ENCODE measurements around the gene LILRA6.
"Not testable (repeated sequence)": the region's sequence is repeated elsewhere in the genome, so short reads cannot be mapped to it uniquely, and the experiment has no call there.

LILRA6 gene

DNA sequence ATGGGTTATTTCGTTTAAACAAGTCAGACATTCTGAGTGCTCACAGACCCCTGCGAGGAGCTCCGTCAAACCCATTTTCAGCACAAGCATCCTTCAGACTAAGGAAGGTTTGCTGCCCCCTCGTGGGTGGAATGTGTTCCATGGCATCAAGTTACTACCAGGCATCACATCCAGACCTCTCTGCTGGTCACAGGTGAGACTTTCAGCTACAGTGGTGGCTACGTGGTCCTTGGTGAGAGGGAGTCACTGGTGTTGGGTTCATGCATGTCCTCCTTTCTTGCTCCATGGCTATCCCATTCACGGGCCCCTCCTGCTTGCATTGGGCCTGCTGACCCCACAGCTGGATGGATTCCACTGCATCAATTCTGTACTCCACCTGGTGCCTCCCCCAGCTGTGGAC is 23.5 kb upstream of the LILRA6 start:
- in situ Hi-C loops (cut with MboI; ENCODE audit: low sequenced_read_pairs), result no loop called here

GRCh38 chr19:54262470-54262869 is 19.9 kb upstream of the LILRA6 start:
- in situ Hi-C loops (cut with MboI; ENCODE audit: low sequenced_read_pairs), result no loop called here

DNA sequence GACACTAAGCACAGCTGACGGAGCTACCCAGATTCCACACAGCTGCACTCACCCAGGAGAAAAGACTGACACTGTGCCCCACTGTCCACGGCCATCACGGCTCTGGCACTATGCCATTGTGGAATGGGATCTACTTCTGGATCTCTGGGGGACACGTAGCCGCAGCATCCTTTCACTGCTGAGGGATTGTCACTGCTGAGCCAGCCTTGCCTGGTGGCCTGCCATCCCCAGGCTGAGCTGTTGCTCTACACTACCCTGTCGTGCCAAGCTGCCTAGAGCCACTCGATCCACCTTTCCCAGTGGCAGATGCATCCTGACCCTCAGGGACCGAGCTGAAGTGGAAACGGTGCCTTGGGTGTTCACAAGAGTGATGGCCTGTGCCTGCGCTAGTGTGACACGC is 19.5 kb upstream of the LILRA6 start:
- in situ Hi-C loops (cut with MboI; ENCODE audit: low sequenced_read_pairs), result no loop called here

DNA sequence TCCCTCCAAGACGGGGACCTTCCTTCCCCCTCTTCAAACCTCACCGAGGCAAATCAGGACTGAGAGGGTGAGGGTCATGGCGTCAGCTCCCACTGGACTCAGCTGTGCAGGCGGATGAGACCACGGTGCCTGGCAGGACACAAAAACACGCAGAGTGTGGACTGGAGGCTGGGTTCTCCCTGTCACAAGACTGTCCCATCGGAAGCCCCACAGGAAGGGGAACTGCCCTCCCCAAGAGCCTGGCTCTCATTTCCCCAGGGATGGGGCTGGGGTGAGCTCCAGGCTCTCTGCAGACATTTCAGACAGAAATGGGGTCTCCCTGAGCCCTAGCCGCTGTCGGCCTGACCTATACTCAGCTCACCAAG is 14.5 kb upstream of the LILRA6 start, which contains the start of gene LILRB5:
LILRB5 (minus strand) TSS at position 158 of the 365 bp plus-strand sequence; CDS start at position 78, 80 bp downstream.
- in situ Hi-C loops (cut with MboI; ENCODE audit: low sequenced_read_pairs), result no loop called here

- in situ Hi-C loops (cut with MboI; ENCODE audit: low sequenced_read_pairs), result no loop called here
These were observed 13.9 kb upstream of the LILRA6 start for GRCh38 chr19:54256250-54257115.

GRCh38 chr19:54255105-54255775 is 12.7 kb upstream of the LILRA6 start:
- in situ Hi-C loops (cut with MboI; ENCODE audit: low sequenced_read_pairs), result no loop called here

- in situ Hi-C loops (cut with MboI; ENCODE audit: low sequenced_read_pairs), result no loop called here
These were observed 11.8 kb upstream of the LILRA6 start for GRCh38 chr19:54254195-54254906.

DNA sequence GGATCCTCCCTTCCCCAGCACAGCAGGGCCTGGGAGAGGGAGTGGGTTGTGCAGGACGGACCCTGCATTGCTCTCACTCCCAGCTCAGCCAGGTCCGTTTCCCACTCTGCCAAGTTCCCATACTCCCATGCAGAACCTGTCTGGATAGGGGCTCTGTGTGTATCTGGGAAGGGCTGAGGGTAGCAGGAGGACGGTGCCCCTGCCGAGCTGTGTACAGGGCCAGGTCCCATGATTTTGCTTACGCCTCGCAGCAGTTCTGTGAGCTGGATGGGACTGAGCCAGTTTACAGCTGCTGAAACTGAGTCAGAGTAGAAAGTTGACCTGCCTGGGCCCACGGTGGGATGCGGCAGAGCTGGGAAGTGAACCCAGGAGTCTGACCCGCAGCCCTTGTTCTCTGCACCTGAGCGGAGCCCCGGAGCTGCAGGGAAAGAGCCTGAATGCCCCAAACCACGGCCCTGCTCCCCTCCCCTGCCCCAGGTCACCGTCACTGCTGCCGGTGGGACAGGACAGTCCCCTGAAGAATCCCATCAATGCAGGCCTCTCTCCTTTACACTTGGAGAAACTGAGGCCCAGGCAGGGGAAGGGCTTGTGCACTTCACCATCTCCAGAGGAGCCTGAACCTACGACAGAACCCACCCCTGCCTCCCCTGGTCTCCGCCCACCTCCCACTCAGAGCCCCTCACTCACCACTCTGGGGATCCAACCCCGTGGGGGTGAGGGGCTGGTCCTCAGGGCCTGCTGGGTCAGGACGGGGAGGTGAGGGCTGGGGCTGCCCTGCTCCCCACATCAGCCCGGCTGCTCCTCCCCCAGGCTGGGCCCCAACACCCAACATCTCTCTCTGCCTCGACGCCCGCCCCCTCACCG is 11.0 kb upstream of the LILRA6 start:
- in situ Hi-C loops (cut with MboI; ENCODE audit: low sequenced_read_pairs), result no loop called here

- in situ Hi-C loops (cut with MboI; ENCODE audit: low sequenced_read_pairs), result no loop called here
These were observed 10.3 kb upstream of the LILRA6 start for GRCh38 chr19:54252845-54253244.

GRCh38 chr19:54252243-54252642 is 9.7 kb upstream of the LILRA6 start:
- in situ Hi-C loops (cut with MboI; ENCODE audit: low sequenced_read_pairs), result no loop called here

- in situ Hi-C loops (cut with MboI; ENCODE audit: low sequenced_read_pairs), result no loop called here
These were observed 5.5 kb upstream of the LILRA6 start for GRCh38 chr19:54248016-54248601.

DNA sequence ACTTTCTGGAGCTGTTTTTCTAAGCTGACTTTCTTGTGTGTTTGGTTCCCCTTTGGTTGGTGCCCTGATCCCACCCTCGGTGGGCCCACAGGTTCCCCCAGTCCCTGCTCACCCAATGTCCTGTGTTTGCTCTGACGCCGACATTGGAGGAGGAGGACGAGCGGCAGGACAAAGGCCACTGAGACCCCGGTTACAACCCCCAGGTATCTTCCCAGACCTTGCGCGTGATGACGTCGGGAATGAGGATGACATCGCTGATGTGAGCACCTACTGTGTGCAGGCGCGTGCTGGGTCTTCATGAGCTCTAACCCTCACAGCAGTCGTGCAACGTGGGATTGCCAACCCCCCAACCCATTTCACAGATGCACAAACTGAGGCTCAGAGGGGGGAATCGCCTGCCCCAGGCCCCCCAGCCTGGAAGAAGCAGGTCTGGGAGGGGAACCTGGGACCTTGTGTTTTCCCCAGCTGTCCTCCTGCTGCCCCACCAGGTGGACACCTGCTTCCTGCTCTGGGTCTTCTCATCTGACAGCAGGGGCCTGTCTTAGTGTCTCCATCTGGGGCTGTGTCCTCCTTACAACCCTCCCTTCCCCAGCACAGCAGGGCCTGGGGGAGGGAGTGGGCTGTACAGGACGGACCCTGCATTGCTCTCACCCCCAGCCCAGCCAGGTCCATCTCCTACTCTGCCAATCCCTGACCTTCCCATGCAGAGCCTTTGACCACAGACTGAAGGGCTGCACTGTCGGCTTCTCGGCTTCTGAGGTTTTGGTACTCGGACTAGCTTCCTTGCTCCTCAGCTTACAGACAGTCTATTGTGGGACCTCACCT is 4.7 kb upstream of the LILRA6 start:
- in situ Hi-C loops (cut with MboI; ENCODE audit: low sequenced_read_pairs), result no loop called here

DNA sequence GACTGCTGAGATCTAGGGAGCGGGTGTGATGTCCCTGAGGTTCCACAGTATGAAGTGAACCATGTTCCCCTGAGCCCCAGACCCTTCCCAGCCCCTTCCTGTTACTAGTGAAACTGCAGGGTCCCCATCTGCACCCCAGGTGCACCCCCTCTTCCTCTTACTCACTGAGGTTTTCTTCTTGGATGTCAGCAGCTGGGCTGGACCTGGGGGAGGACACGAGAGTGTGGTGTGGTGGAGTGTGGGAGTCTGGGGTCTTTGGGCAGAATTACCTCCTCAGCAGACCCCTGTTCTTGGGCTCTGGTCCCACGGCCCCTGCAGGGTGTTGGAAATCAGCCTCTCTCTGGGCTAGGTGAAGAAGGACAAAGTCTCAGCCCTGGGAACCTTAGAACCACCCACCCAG is 3.3 kb upstream of the LILRA6 start:
- in situ Hi-C loops (cut with MboI; ENCODE audit: low sequenced_read_pairs), result no loop called here

- in situ Hi-C loops (cut with MboI; ENCODE audit: low sequenced_read_pairs), result not testable (repeated sequence)
These were observed 1.2 kb upstream of the LILRA6 start for GRCh38 chr19:54243809-54244208.

GRCh38 chr19:54242234-54242633 is 356 bp downstream of the LILRA6 start:
- in situ Hi-C loops (cut with MboI; ENCODE audit: low sequenced_read_pairs), result not testable (repeated sequence)

DNA sequence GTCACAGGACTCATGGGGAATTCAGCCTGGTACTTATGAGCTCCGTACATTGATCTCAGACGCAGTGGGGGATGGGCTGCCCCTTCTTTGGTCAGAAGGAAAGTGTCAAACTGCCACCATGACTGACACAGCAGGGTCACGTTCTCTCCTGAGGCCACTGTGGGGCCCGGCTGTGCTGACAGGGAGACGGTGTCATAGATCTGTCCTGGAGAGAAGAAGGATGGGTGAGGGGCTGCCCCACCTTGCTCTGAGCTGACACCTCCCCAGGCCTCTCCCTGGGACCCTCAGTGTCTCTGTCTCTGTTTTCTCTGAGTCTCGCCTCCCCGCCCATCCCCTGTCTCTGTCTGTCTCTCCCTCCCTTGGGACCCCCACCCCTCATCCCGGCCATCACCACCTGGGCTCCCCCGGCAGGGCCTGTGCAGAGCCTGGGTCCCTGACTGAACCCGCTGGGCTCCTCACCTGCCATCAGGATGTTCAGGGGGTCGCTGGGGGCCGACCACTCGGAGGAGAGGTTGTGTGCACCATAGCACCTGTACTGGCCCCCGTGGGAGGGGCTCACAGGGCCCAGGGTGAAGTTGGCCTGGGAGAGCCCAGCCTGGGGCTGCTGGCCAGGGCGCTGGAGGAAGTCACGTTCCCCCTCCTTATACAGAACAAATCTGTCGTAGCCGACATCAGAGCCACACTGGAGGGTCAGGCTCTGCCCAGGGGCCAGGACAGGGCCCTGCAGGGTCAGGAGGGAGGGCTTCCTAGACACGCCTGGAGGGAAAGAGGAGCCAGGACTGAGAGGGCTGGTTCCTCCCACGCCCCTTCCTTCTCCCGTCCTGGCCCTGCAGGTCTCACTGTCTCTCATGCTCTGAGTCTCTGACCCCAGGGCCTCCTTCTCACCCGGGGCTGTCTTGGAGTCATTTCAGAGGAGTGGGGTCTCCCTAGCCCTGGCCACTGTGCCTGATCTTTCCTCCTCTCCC is 1.9 kb downstream of the LILRA6 start:
- in situ Hi-C loops (cut with MboI; ENCODE audit: low sequenced_read_pairs), result not testable (repeated sequence)

DNA sequence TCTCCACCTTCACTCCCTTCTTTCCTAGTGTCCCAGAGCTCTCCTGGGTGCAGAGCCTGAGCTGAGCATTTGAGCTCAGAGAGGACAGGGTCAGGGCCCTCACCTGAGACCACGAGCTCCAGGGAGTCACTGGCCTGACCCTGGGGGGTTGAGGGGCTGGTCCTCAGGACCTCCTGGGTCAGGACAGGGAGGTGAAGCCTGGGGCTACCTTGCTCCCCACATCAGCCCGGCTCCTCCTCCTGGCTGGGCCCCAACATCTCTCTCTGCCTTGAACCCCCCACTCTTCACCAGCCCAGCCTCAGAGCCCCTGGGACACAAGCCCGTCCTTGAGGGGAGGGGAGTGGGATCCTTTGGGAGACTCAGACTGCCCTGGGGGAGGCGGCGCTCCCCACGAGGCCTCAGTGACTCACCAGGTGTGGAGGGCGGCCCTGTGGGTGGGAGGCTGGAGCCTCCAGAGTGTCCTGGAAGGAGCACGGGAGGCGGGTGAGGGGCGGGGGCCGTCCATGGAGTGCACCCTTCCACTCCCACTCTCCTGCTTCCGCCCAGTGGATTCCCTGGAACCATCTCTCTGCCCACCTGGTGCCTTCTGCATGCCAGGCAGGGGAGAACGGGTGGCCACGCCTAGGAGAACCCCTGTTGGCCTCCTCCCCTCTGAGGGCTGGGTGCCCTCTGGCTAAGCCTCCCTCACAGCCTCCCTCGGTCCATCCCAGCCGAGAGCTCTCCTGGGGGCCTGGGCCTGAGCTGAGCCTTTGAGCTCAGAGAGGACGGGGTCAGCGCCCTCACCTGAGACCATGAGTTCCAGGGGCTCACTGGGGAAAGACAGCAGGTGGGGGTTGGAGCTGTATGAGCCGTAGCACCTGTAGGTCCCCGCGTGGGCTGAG is 2.9 kb downstream of the LILRA6 start:
- in situ Hi-C loops (cut with MboI; ENCODE audit: low sequenced_read_pairs), result not testable (repeated sequence)
